ENCODE measurements around the gene CLDN22.

DNA sequence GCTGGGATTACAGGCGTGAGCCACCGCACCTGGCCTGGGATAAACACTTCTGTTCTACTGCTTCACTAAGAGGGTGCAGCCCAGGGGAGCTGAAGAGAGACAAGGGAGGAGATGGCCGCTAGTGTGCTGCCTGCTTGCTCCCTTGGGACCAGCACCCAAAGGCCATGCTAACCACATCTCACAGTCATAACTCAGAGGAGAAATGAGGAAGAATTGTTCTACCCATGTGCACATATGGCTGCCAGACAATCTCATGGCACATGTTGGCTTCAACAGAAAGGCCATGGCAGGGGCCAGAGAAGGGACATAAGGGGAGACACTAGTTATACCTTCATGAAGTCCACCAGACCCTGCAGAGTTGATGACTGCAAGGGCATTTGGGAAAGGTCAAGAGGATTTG is 22.4 kb downstream of the CLDN22 start:
- no peak for TF ChIP-seq PATZ1 (CRISPR knock-in tag; IDR thresholded peaks at IDR 0.05; ENCODE audit: borderline replicate concordance)
- TF ChIP-seq TSHZ2 (CRISPR knock-in tag; IDR thresholded peaks at IDR 0.05), result no peak
